AG09319 (cell line): ENCODE data around the gene HTR1E.
"Not testable (repeated sequence)": the region's sequence is repeated elsewhere in the genome, so short reads cannot be mapped to it uniquely, and the experiment has no call there.

Experiments used
- DNase-seq: peaks from one replicate; pipeline ENCODE4 v3.0.0-alpha.2; 2010; ENCODE audit warnings: low read depth; ENCODE audit errors: extremely low read depth
- TF ChIP-seq, protein P1 (sequence below): IDR thresholded peaks from 2 replicates; pipeline ENCODE4 v1.5.1; 2011; ENCODE audit warnings: low read depth, mild to moderate bottlenecking, inconsistent platforms, low read length, moderate library complexity

The HTR1E gene

DNA sequence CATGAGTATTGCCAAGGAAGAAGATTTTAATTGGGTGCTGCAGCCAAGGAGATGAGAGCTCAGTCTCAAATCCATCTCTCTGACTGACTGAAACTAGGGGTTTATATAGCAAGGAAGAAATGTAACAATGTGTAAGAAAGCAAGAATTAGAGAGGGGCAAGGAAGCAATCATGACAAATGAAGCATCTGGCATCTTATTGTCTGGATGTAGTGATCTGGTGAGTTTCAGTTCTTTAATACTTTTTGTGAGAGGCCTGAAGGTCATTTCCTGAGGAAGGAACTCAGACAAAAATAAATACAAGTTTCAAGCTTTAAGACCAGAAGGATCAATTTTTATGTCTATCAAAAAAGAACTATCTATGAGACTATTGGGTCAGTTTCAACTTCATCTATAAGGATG lies 64.2 kb downstream of the HTR1E start:
- TF ChIP-seq, protein P1, sequence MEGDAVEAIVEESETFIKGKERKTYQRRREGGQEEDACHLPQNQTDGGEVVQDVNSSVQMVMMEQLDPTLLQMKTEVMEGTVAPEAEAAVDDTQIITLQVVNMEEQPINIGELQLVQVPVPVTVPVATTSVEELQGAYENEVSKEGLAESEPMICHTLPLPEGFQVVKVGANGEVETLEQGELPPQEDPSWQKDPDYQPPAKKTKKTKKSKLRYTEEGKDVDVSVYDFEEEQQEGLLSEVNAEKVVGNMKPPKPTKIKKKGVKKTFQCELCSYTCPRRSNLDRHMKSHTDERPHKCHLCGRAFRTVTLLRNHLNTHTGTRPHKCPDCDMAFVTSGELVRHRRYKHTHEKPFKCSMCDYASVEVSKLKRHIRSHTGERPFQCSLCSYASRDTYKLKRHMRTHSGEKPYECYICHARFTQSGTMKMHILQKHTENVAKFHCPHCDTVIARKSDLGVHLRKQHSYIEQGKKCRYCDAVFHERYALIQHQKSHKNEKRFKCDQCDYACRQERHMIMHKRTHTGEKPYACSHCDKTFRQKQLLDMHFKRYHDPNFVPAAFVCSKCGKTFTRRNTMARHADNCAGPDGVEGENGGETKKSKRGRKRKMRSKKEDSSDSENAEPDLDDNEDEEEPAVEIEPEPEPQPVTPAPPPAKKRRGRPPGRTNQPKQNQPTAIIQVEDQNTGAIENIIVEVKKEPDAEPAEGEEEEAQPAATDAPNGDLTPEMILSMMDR, result no peak
- no peak for DNase-seq

DNA sequence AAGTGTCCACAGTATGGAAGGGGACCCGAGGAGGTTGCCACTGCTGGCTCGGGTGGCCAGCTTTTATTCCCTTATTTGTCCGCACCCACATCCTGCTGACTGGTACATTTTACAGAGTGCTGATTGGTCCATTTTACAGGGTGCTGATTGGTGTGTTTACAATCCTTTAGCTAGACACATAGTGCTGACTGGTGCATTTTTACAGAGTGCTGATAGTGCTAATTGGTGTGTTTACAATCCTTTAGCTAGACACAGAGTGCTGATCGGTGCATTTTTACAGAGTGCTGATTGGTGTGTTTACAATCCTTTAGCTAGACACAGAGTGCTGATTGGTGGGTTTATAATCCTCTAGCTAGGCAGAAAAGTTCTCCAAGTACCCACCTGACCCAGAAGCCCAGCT lies 65.1 kb downstream of the HTR1E start:
- DNase-seq, result not testable (repeated sequence)

DNA sequence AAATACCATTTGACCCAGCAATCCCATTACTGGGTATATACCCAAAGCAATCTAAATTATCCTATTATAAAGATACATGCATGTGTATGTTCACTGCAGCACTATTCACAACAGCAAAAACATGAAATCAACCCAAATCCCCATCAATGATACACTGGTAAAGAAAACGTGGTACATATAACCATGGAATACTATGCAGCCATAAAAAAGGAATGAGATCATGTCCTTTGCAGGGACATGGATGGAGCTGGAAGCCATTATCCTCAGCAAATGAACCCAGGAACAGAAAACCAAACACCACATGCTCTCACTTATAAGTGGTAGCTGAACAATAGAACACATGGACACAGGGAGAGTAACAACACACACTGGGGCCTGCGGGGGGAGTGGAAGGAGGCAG lies 69.2 kb downstream of the HTR1E start:
- DNase-seq, result not testable (repeated sequence)

DNA sequence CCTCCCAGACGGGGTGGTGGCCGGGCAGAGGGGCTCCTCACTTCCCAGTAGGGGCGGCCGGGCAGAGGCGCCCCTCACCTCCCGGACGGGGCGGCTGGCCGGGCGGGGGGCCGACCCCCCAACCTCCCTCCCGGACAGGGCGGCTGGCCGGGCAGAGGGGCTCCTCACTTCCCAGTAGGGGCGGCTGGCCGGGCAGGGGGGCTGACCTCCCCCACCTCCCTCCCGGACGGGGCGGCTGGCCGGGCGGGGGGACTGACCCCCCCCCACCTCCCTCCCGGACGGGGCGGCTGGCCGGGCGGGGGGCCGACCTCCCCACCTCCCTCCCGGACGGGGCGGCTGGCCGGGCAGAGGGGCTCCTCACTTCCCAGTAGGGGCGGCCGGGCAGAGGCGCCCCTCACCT lies 72.3 kb downstream of the HTR1E start:
- not testable (repeated sequence) for DNase-seq

DNA sequence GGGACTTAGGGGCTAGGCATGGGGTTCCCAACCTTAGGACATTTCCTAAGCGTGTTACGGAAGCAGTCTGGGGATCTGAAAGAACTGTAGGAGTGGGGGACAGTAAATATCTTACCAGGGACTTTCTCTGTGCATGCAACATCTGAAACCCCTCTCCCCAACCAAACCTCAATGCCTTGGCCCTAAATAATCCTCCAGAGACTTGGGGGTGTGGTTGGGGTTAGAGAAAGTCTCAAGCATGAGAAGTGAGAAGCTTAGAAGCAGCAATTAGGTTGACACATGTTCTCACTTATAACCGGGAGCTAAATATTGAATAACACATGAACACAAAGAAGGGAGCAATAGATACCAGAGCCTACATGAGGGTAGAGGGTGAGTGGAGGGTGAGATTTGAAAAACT lies 74.7 kb downstream of the HTR1E start:
- TF ChIP-seq, protein P1, result no peak
- DNase-seq, result no peak

DNA sequence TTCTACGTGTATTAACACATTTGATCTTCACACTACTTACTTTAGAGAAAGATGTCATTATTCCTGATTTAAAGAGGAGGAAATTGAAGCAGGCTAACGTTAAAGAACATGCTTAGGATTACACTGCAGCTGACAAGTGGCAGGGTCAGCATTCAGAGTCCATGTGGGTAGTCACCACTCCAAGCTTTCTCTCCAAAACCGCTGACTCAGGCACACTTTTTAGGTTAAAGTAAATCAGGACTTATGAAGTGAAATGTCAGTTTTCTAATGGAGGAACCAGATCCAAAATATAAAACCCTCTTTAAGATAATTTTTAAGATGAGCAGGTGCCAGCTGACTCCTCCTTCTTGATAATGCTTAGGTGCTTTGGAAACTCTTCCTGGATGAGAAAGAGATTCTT lies 75.4 kb downstream of the HTR1E start:
- TF ChIP-seq, protein P1, result no peak
- no peak for DNase-seq

DNA sequence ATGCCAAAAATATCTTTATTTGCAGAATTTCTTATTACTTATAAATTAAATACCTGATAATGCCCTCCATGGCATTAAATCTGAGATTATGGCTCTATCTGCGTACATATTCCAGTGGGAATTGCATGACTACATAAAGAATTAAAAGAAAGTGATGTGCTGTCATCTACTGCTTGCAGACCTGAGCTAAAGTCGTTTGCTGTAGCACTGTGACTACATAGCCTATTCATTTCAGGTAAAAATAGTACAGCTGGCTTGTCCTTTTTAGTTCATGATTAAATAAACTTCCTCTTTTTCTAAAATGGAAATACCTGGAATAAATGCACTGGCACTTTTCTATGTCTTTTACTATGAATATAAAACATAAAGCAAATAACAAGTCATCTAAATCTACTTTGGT lies 79.4 kb downstream of the HTR1E start:
- TF ChIP-seq, protein P1, result no peak
- no peak for DNase-seq

DNA sequence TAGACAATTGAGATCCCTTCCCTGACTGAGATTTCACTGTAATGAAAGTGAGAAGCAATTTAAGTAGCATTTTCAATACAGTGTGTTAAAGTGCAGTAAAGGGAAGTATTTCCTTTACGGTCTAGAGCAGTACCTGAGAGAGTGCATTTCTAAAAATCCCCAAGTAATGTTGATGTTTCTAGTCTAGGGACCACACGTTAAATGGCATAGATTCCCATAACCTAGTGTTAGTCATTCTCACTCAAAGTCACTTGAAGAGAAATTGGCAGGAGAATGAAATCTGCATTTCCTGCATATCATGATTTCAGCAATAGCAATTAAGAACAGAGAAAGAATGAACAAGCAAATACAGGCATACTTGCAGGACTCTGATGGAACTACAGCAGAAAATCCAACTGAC lies 89.7 kb downstream of the HTR1E start:
- TF ChIP-seq, protein P1, result no peak
- no peak for DNase-seq

DNA sequence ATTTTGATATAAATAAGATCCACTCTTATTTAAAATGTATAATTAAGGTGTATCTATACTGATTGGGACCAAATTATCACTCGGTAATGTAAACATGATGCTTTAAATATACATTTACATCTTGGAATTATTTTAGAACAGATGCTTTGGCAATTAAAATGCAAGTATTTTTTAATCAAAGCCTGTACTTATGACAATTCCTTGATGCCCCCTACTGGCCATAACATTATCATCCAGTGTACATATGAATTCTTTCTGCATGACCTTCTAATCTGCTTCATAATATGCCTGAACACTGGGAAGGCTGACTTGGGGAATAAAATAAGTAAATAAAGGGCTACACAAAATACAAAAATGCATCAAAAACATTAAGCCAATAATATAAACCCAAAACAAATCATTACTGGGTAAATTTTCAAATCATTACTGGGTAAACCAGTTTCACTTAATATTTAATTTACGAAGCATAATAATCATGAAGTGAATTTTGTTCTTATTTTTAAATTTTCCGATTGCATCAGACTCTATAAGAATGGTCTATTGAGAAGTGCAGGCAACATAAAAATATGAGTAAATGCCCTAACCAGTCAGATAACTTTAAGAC lies 92.5 kb downstream of the HTR1E start:
- peak; percentile 11 for DNase-seq
- TF ChIP-seq, protein P1, result peak; percentile 55
